ENCODE measurements around the gene HPSE2. TPM values are rescaled to one million over a fixed set of nuclear protein-coding genes. Genes with fewer than 3 reads are reported as not detected.

Gene HPSE2
- total and polyA plus RNA-seq, 2 of the 13 experiments (the other 11 are each of a cell fraction or from before 2014, with no cell fraction given): 0.01 TPM; not detected in 1

- no peak for DNase-seq (ENCODE audit: low spot score)
- Histone ChIP-seq H3K9me3 (ENCODE audit: low read length) (no peaks in the 10 kb centered on the region), H3K27me3 (ENCODE audit: control insufficient read depth in 1 of 2, insufficient read depth in 2 of 2, low read length in 2 of 2) (peaks cover 0 to 5% of the 10 kb centered on the region in 2 experiments; a peak in 1 of 5 replicates), H3K4me1 (ENCODE audit: insufficient read depth, low read length) (no peaks in the 10 kb centered on the region), H3K4me2 (ENCODE audit: low read depth, low read length) (no peak overlapping the region), H3K36me3 (replicated peaks in 1 of 2; ENCODE audit: control insufficient read depth in 1 of 2, insufficient read depth in 2 of 2, low read length in 2 of 2) (no peaks in the 10 kb centered on the region), H3K27ac (ENCODE audit: extremely low read length, insufficient read depth, low read length) (no peak overlapping the region), H4K20me1 (ENCODE audit: insufficient read depth, low read length) (no peaks in the 10 kb centered on the region), H3K4me3 (replicated peaks in 1 of 3; ENCODE audit: insufficient read depth in 1 of 3, low read depth in 2 of 3, low read length in 3 of 3) (no peak overlapping the region), H3K79me2 (ENCODE audit: insufficient read depth, low read length) (no peaks in the 10 kb centered on the region), H2AFZ (ENCODE audit: low read length) (no peak overlapping the region), H3K9ac (ENCODE audit: insufficient read depth, low read depth, low read length) (no peak overlapping the region)
- no peak for ATAC-seq
- CTCF ChIA-PET (ENCODE audit: low intra/inter-chr PET ratio, low total read pairs): no interaction called here
- no peak for FAIRE-seq
- TF ChIP-seq ATF2 (CRISPR knock-in tag; IDR thresholded peaks at IDR 0.05): no peak
- no peak for TF ChIP-seq STAT6 (CRISPR knock-in tag; IDR thresholded peaks at IDR 0.05; ENCODE audit: borderline replicate concordance)
- TF ChIP-seq TAF15 (IDR thresholded peaks at IDR 0.05; ENCODE audit: low read depth, low read length, poor library complexity, severe bottlenecking): no peak
- TF ChIP-seq FOXO4 (CRISPR knock-in tag; conservative IDR thresholded peaks at IDR 0.05): no peak
- no peak for TF ChIP-seq ARHGAP35 (CRISPR knock-in tag; IDR thresholded peaks at IDR 0.05; ENCODE audit: borderline replicate concordance)
- no peak for TF ChIP-seq NONO (IDR thresholded peaks at IDR 0.05)
- TF ChIP-seq NONO (CRISPR knock-in tag; conservative IDR thresholded peaks at IDR 0.05): no peak
- TF ChIP-seq YY1 (IDR thresholded peaks at IDR 0.05; ENCODE audit: insufficient read depth, insufficient replicate concordance, low read depth, low read length): no peak
- TF ChIP-seq NCOR1 (IDR thresholded peaks at IDR 0.05; ENCODE audit: borderline replicate concordance, low read length): no peak
- no peak for TF ChIP-seq ZNF382 (CRISPR knock-in tag; IDR thresholded peaks at IDR 0.05; ENCODE audit: borderline replicate concordance)
- no peak for TF ChIP-seq ZXDC (CRISPR knock-in tag; IDR thresholded peaks at IDR 0.05)
- no peak for TF ChIP-seq PAF1 (CRISPR knock-in tag; IDR thresholded peaks at IDR 0.05)
- no peak for TF ChIP-seq PCBP2 (optimal IDR thresholded peaks at IDR 0.05; ENCODE audit: low read depth, low read length, poor library complexity, severe bottlenecking)
- no peak for TF ChIP-seq KDM3A (CRISPR knock-in tag; IDR thresholded peaks at IDR 0.05; ENCODE audit: low read depth)
- no peak for TF ChIP-seq SUZ12 (IDR thresholded peaks at IDR 0.05; ENCODE audit: low read depth, low read length)
- TF ChIP-seq STAG1 (CRISPR knock-in tag; IDR thresholded peaks at IDR 0.05): no peak
- TF ChIP-seq ZNF3 (CRISPR knock-in tag; IDR thresholded peaks at IDR 0.05): no peak
- in situ Hi-C loops (cut with HindIII; ENCODE audit: extremely low pct_ligation_motif_present, low pct_unique_long_range_greater_than_20kb): no loop called here
- no TSS peak for BruUV-seq (replicated peaks)
- intact Hi-C loops (cut with micrococcal nuclease; ENCODE audit: unreplicated experiment): no loop called here
- WGBS (ENCODE audit: low lambda C conversion rate): 0% methylated on average over 2 of the region's 2 CpGs
- POLR2A ChIA-PET: no interaction called here
Observed at GRCh38 chr10:98519841-98520240, 715.8 kb downstream of the HPSE2 start.
